DOHH2 (cell line): Measurements from ENCODE around the gene RBBP6.
"Not testable (repeated sequence)": the region's sequence is repeated elsewhere in the genome, so short reads cannot be mapped to it uniquely, and the experiment has no call there.

ENCODE experiments used
- H3F3A ChIP-seq: fragments of 200-600 bp; sonication (generic), shearing (Covaris generic); 2 replicates; pipeline ENCODE4 v1.6.0; 2016; ENCODE audit warnings: antibody characterized with exemption, mild to moderate bottlenecking; ENCODE audit not compliant: control insufficient read depth, insufficient read depth
- H3K27ac ChIP-seq: fragments of 200-600 bp; sonication (generic); 2 replicates; pipeline ENCODE4 v1.5.1; 2014; ENCODE audit warnings: low read depth, mild to moderate bottlenecking, low read length, moderate library complexity
- H3K27me3 ChIP-seq: fragments of 200-600 bp; sonication (generic); 2 replicates; pipeline ENCODE4 v1.6.1; 2014; ENCODE audit warnings: mild to moderate bottlenecking, low read length, mixed read lengths; ENCODE audit not compliant: control insufficient read depth
- H3K36me3 ChIP-seq: fragments of 200-600 bp; sonication (generic); 2 replicates; pipeline ENCODE4 v1.6.1; 2014; ENCODE audit warnings: mild to moderate bottlenecking, low read length, moderate library complexity, mixed read lengths; ENCODE audit not compliant: control insufficient read depth
- H3K4me1 ChIP-seq: fragments of 200-600 bp; sonication (generic); 2 replicates; pipeline ENCODE4 v1.6.1; 2014; ENCODE audit warnings: mild to moderate bottlenecking, low read length, mixed read lengths; ENCODE audit not compliant: control insufficient read depth
- H3K4me2 ChIP-seq: fragments of 200-600 bp; sonication (generic); 2 replicates; pipeline ENCODE4 v1.6.0; 2014; ENCODE audit warnings: mild to moderate bottlenecking, low read length, moderate library complexity
- H3K4me3 ChIP-seq: fragments of 200-600 bp; sonication (generic); 2 replicates; pipeline ENCODE4 v1.5.1; 2014; ENCODE audit warnings: mild to moderate bottlenecking, low read length, mixed read lengths
- H3K79me2 ChIP-seq: fragments of 200-600 bp; sonication (generic); 2 replicates; pipeline ENCODE4 v1.6.1; 2014; ENCODE audit warnings: mild to moderate bottlenecking, low read length, mixed read lengths; ENCODE audit not compliant: control insufficient read depth
- H3K9me2 ChIP-seq: fragments of 200-600 bp; sonication (generic); replicated peaks from 2 replicates; pipeline ENCODE4 v1.6.1; 2014; ENCODE audit warnings: mild to moderate bottlenecking, low read length, mixed read lengths; ENCODE audit not compliant: control insufficient read depth
- H3K9me3 ChIP-seq: fragments of 200-600 bp; sonication (generic); 2 replicates; pipeline ENCODE4 v1.6.1; 2014; ENCODE audit warnings: antibody characterized with exemption, low read length, mixed read lengths; ENCODE audit not compliant: control insufficient read depth, insufficient read depth
- H4K20me1 ChIP-seq: fragments of 200-600 bp; sonication (generic); 2 replicates; pipeline ENCODE4 v1.6.0; 2014; ENCODE audit warnings: low read depth, mild to moderate bottlenecking, antibody characterized with exemption, low read length, moderate library complexity; ENCODE audit not compliant: control insufficient read depth, insufficient read depth
- CTCF ChIP-seq: fragments of 200-600 bp; sonication (generic); IDR thresholded peaks from one replicate; pipeline ENCODE4 v1.5.1; 2014; ENCODE audit warnings: antibody characterized with exemption, mild to moderate bottlenecking, low read depth, low read length; ENCODE audit not compliant: poor library complexity, severe bottlenecking
- EZH2phosphoT487 ChIP-seq: fragments of 200-600 bp; sonication (generic); IDR thresholded peaks from 2 replicates; pipeline ENCODE4 v1.6.1; 2017; ENCODE audit warnings: borderline replicate concordance, mild to moderate bottlenecking, antibody characterized with exemption, low read length, moderate library complexity, mixed read lengths

RBBP6 gene

GRCh38 chr16:24493821-24494220, 45.5 kb upstream of the RBBP6 start:
- no peak for TF ChIP-seq CTCF
- no peak for TF ChIP-seq EZH2phosphoT487
- H3F3A ChIP-seq = no peaks in the 10 kb centered on the region
- no peak overlapping the region for H3K4me2 ChIP-seq
- H4K20me1 ChIP-seq = no peaks in the 10 kb centered on the region
- H3K4me3 ChIP-seq = no peak overlapping the region
- no peaks in the 10 kb centered on the region for H3K9me3 ChIP-seq
- no peaks in the 10 kb centered on the region for H3K79me2 ChIP-seq
- no peaks in the 10 kb centered on the region for H3K27me3 ChIP-seq
- no peaks in the 10 kb centered on the region for H3K4me1 ChIP-seq
- H3K36me3 ChIP-seq = no peaks in the 10 kb centered on the region
- H3K27ac ChIP-seq = no peak overlapping the region
- no peaks in the 10 kb centered on the region for H3K9me2 ChIP-seq

GRCh38 chr16:24495207-24495606, 44.2 kb upstream of the RBBP6 start:
- H3K4me1 ChIP-seq, H3K27me3 ChIP-seq, H3K79me2 ChIP-seq, H3F3A ChIP-seq, H3K27ac ChIP-seq, H3K4me3 ChIP-seq, H3K9me2 ChIP-seq, H4K20me1 ChIP-seq, H3K9me3 ChIP-seq, H3K36me3 ChIP-seq, H3K4me2 ChIP-seq: not testable (repeated sequence)

GRCh38 chr16:24497440-24497839, 41.9 kb upstream of the RBBP6 start:
- Histone ChIP-seq H3K9me2 (no peaks in the 10 kb centered on the region), H3K4me1 (no peaks in the 10 kb centered on the region), H4K20me1 (no peaks in the 10 kb centered on the region), H3F3A (no peaks in the 10 kb centered on the region), H3K79me2 (no peaks in the 10 kb centered on the region), H3K9me3 (no peaks in the 10 kb centered on the region), H3K27me3 (0 out of 2 replicates have a peak, but pooled peaks cover 2% of the 10 kb centered on the region), H3K4me3 (no peak overlapping the region), H3K36me3 (no peaks in the 10 kb centered on the region), H3K4me2 (no peak overlapping the region), H3K27ac (no peak overlapping the region)
- no peak for TF ChIP-seq EZH2phosphoT487
- no peak for TF ChIP-seq CTCF

- TF ChIP-seq CTCF (peak; percentile 59), EZH2phosphoT487 (no peak)
- Histone ChIP-seq H4K20me1 (no peaks in the 10 kb centered on the region), H3K27me3 (0 out of 2 replicates have a peak, but pooled peaks cover 5% of the 10 kb centered on the region), H3K36me3 (no peaks in the 10 kb centered on the region), H3K27ac (no peak overlapping the region), H3K4me1 (no peaks in the 10 kb centered on the region), H3K4me3 (no peak overlapping the region), H3K9me3 (no peaks in the 10 kb centered on the region), H3K4me2 (no peak overlapping the region), H3K9me2 (no peaks in the 10 kb centered on the region), H3F3A (no peaks in the 10 kb centered on the region), H3K79me2 (no peaks in the 10 kb centered on the region)
These were observed 40.1 kb upstream of the RBBP6 start for GRCh38 chr16:24499193-24499814.
